Tibial nerve (tissue), 4 donors: ENCODE measurements around the gene PLEKHB2. TPM values are rescaled to one million over a fixed set of nuclear protein-coding genes. Genes with fewer than 3 reads are reported as not detected.
A peak's percentile ranks its signal among the peaks of the same experiment; 100 is the strongest.

Source experiments
- DNase-seq, 2 donors: peaks; one replicate each; pipeline ENCODE4 v3.0.0-alpha.2; 2019; ENCODE audit warnings: low spot score in 2 of 2
- H3K27ac ChIP-seq, 4 donors: fragments of 200-600 bp; sonication (generic) in 3 of 4; one replicate each; pipeline ENCODE4 v1.5.1; 2017 to 2019; ENCODE audit warnings: mild to moderate bottlenecking in 1 of 4
- H3K27me3 ChIP-seq, 2 donors: fragments of 200-600 bp; sonication (generic) in 1 of 2; one replicate each; pipeline versions ENCODE4 v1.5.1 to v1.6.0; 2017 to 2019
- H3K36me3 ChIP-seq, 3 donors: fragments of 200-600 bp; sonication (generic); one replicate each; pipeline ENCODE4 v1.5.1; 2018 to 2019
- H3K4me1 ChIP-seq, 4 donors: fragments of 200-600 bp; sonication (generic) in 3 of 4; one replicate each; pipeline ENCODE4 v1.5.1; 2017 to 2019
- H3K4me3 ChIP-seq, 4 donors: fragments of 200-600 bp; sonication (generic) in 3 of 4; one replicate each; pipeline ENCODE4 v1.5.1; 2017 to 2019; ENCODE audit warnings: mild to moderate bottlenecking in 1 of 4, moderate library complexity in 1 of 4
- H3K9me3 ChIP-seq, 4 donors: fragments of 200-600 bp; sonication (generic) in 3 of 4; one replicate each; pipeline ENCODE4 v1.5.1; 2017 to 2019
- EP300 ChIP-seq, 2 donors: sonication (generic); formaldehyde crosslinking; IDR thresholded peaks; one replicate each; pipeline ENCODE4 v1.6.1; 2017; ENCODE audit warnings: antibody characterized with exemption in 2 of 2, mild to moderate bottlenecking in 1 of 2
- POLR2A ChIP-seq, 2 donors: fragments of 450-650 bp; IDR thresholded peaks; one replicate each; pipeline ENCODE4 v1.6.1; 2017; ENCODE audit warnings: antibody characterized with exemption in 2 of 2, mild to moderate bottlenecking in 2 of 2, moderate library complexity in 2 of 2
- WGBS, 2 donors: methylation state at CpG; one replicate each; pipeline ENCODE4 v1.1.5; 2018; 5-methylcytosine and 5-hydroxymethylcytosine counted together
- total RNA-seq, 4 donors: library from RNA; depleted of rRNA; stranded (reverse); fragments of >200 nt; gene quantifications; one replicate each; pipeline ENCODE4 v1.1.0, GENCODE V29; 2016
- TF ChIP-seq, protein P1 (sequence below), 5 experiments: fragments of 200-600 bp in 3 of 5; fragments of 450-650 bp in 2 of 5; sonication (generic) in 3 of 5; IDR thresholded peaks; one replicate each; pipeline ENCODE4 v1.5.1; 2016 to 2019; ENCODE audit warnings: antibody characterized with exemption in 5 of 5, mild to moderate bottlenecking in 3 of 5, moderate library complexity in 2 of 5

The PLEKHB2 gene
- total RNA-seq, 4 donors from 2014 or later = 57.9 to 77.9 (median 72.7) TPM

DNA sequence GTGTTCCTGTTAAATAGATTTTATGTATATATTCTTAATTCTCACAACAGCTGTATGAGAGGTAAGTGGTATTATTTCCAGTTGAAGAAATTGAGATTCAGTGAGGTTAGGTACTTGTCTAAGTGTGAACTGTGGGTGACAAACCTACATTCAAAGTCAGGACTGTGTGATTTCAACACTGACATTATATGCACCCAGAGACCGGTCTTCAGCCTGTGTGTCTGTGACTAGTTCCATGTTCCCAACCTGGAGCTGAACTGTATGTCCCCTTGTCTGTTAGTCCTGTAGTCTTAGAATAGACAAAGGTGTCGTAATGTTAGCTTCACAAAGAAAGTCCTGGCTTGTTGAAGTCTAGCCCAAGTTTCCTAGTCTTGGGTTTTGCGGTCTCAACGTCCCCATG, 17.4 kb downstream of the PLEKHB2 start:
- DNase-seq = no peak
- TF ChIP-seq POLR2A (IDR thresholded peaks at IDR 0.05) = no peak
- TF ChIP-seq, protein P1, sequence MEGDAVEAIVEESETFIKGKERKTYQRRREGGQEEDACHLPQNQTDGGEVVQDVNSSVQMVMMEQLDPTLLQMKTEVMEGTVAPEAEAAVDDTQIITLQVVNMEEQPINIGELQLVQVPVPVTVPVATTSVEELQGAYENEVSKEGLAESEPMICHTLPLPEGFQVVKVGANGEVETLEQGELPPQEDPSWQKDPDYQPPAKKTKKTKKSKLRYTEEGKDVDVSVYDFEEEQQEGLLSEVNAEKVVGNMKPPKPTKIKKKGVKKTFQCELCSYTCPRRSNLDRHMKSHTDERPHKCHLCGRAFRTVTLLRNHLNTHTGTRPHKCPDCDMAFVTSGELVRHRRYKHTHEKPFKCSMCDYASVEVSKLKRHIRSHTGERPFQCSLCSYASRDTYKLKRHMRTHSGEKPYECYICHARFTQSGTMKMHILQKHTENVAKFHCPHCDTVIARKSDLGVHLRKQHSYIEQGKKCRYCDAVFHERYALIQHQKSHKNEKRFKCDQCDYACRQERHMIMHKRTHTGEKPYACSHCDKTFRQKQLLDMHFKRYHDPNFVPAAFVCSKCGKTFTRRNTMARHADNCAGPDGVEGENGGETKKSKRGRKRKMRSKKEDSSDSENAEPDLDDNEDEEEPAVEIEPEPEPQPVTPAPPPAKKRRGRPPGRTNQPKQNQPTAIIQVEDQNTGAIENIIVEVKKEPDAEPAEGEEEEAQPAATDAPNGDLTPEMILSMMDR (IDR thresholded peaks at IDR 0.05) = no peak
- TF ChIP-seq EP300 (IDR thresholded peaks at IDR 0.05) = no peak
- H3K36me3 ChIP-seq = peaks cover 0 to 46% (median 6%) of the 10 kb centered on the region in 3 donors
- peaks cover 0 to 12% (median 0%) of the 10 kb centered on the region in 4 donors for H3K4me1 ChIP-seq
- no peak overlapping the region for H3K27ac ChIP-seq
- no peaks in the 10 kb centered on the region for H3K27me3 ChIP-seq
- no peaks in the 10 kb centered on the region for H3K9me3 ChIP-seq
- no peak overlapping the region for H3K4me3 ChIP-seq
- 96 to 99% methylated on average over 4 of the region's 4 CpGs for WGBS, 2 donors

DNA sequence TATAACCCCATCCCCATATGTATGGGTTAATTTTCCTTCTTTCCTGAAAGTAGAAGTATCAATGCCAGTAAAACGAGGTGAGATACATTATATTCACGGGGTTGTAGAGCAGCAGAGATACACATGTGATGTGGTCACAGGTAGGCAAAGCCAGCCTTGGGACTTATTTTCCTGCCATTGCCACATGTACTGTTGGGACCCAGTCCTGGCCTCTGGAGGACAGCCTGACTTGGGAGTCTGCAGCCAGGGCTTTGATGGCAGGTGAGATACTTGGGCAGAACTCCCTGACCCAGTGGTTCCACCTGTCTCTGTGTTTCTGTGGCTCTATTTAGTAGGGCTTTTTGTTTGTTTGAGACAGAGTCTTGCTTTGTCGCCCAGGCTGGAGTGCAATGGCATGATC, 18.1 kb downstream of the PLEKHB2 start:
- TF ChIP-seq, protein P1 (IDR thresholded peaks at IDR 0.05) = no peak
- TF ChIP-seq POLR2A (IDR thresholded peaks at IDR 0.05) = no peak
- TF ChIP-seq EP300 (IDR thresholded peaks at IDR 0.05) = no peak
- H3K27ac ChIP-seq = no peak overlapping the region
- WGBS, 2 donors = 96 to 98% methylated on average over 3 of the region's 3 CpGs
- peaks cover 0 to 15% (median 0%) of the 10 kb centered on the region in 4 donors for H3K4me1 ChIP-seq
- H3K36me3 ChIP-seq = peaks cover 0 to 53% (median 12%) of the 10 kb centered on the region in 3 donors
- no peak for DNase-seq
- no peaks in the 10 kb centered on the region for H3K27me3 ChIP-seq
- H3K4me3 ChIP-seq = no peak overlapping the region
- no peaks in the 10 kb centered on the region for H3K9me3 ChIP-seq

DNA sequence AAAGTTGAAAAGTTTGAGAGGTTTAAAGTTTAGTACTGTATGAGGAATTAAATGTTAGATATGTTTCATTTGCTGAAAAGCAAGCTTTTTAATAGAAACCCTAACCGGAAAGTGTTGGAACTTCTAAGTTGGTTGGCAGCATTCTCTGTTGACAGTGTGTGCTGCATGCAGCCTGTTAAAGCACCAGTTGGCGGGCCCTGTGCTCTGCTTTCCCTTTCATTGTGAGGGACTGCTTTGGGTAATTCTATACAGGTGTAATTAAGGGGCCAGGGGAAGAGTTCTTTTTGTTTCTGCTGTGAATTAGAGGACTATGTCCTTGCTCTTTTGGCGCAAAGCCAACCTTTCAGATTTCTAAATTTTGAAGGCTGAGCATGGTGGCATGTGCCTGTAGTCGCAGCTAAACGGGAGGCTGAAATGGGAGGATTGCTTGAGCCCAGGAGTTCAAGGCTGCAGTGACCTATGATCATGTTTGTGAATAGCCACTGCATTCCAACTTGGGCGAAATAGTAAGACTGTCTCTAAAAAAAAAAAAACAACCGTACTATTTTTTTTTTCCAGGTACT, 20.1 kb downstream of the PLEKHB2 start:
- WGBS, 2 donors = 86 to 87% methylated on average over 7 of the region's 7 CpGs
- Histone ChIP-seq H3K9me3 (no peaks in the 10 kb centered on the region), H3K27me3 (no peaks in the 10 kb centered on the region), H3K36me3 (peaks cover 0 to 71% (median 13%) of the 10 kb centered on the region in 3 donors), H3K4me3 (no peak overlapping the region), H3K27ac (peak overlapping the region in 1 of 4 donors; percentile 69), H3K4me1 (peaks cover 0 to 15% (median 0%) of the 10 kb centered on the region in 4 donors)
- DNase-seq = no peak
- TF ChIP-seq POLR2A (IDR thresholded peaks at IDR 0.05) (no peak), EP300 (IDR thresholded peaks at IDR 0.05) (no peak)
- TF ChIP-seq, protein P1 (IDR thresholded peaks at IDR 0.05) = no peak

DNA sequence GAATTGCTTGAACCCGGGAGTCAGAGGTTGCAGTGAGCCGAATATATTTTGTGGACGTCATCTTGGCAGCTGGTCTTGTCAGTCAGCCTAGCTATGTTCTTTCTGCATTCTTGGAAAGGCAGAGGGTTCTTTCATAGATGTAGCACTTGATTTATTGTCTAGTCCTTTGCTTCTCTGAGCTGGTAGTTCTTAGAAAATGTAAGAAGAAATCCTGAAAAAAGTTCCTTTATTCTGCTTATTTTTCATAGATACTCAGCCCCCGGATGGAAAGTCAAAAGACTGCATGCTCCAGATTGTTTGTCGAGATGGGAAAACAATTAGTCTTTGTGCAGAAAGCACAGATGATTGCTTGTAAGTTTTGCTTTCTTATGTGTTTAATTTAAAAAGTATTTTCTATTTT, 21.3 kb downstream of the PLEKHB2 start:
- no peak for DNase-seq
- Histone ChIP-seq H3K27me3 (no peaks in the 10 kb centered on the region), H3K27ac (peak overlapping the region in 2 of 4 donors; percentile 69 to 78), H3K36me3 (peaks cover 0 to 72% (median 13%) of the 10 kb centered on the region in 3 donors), H3K4me1 (peaks cover 0 to 15% (median 0%) of the 10 kb centered on the region in 4 donors), H3K4me3 (no peak overlapping the region), H3K9me3 (no peaks in the 10 kb centered on the region)
- 29 to 39% methylated on average over 5 of the region's 5 CpGs for WGBS, 2 donors
- TF ChIP-seq EP300 (IDR thresholded peaks at IDR 0.05) (no peak), POLR2A (IDR thresholded peaks at IDR 0.05) (no peak)
- TF ChIP-seq, protein P1 (IDR thresholded peaks at IDR 0.05) = no peak

GRCh38 chr2:131127076-131127475, 21.9 kb downstream of the PLEKHB2 start:
- no peaks in the 10 kb centered on the region for H3K27me3 ChIP-seq
- H3K36me3 ChIP-seq = peaks cover 0 to 66% (median 13%) of the 10 kb centered on the region in 3 donors
- H3K27ac ChIP-seq = peak overlapping the region; percentile 23 to 78 (median 57)
- no peak for DNase-seq
- H3K4me3 ChIP-seq = no peak overlapping the region
- TF ChIP-seq POLR2A (IDR thresholded peaks at IDR 0.05) (no peak), EP300 (IDR thresholded peaks at IDR 0.05) (no peak)
- TF ChIP-seq, protein P1 (IDR thresholded peaks at IDR 0.05) = no peak
- H3K9me3 ChIP-seq = no peaks in the 10 kb centered on the region
- H3K4me1 ChIP-seq = peaks cover 0 to 15% (median 0%) of the 10 kb centered on the region in 4 donors
- 41 to 43% methylated on average over 3 of the region's 3 CpGs for WGBS, 2 donors
